Endothelial cell of umbilical vein (primary cell): ENCODE measurements around the gene B4GALNT3.

Source experiments
- CTCF ChIP-seq, 2 donors: IDR thresholded peaks; 1 replicate in 1 of 2; 2 replicates in 1 of 2; pipeline ENCODE4 v1.5.1; 2011; ENCODE audit warnings: low read length in 2 of 2, mild to moderate bottlenecking in 2 of 2, moderate library complexity in 2 of 2, control low read depth in 1 of 2, inconsistent platforms in 1 of 2, low read depth in 1 of 2; ENCODE audit not compliant: insufficient read depth in 1 of 2; ENCODE audit errors: extremely low read depth in 1 of 2
- EZH2 ChIP-seq: IDR thresholded peaks from 2 replicates; pipeline ENCODE4 v1.6.1; 2012; ENCODE audit warnings: borderline replicate concordance, low read depth, mild to moderate bottlenecking, moderate library complexity, low read length, inconsistent platforms; ENCODE audit not compliant: severe bottlenecking
- JUN ChIP-seq: IDR thresholded peaks from 2 replicates; pipeline ENCODE4 v1.6.1; 2011; ENCODE audit warnings: borderline replicate concordance, low read depth; ENCODE audit not compliant: insufficient read length, insufficient read depth
- MAX ChIP-seq: IDR thresholded peaks from 2 replicates; pipeline ENCODE4 v1.6.1; 2011; ENCODE audit not compliant: insufficient read depth, insufficient read length
- POLR2A ChIP-seq: IDR thresholded peaks from 2 replicates; pipeline ENCODE4 v1.6.1; 2012; ENCODE audit warnings: low read depth, mild to moderate bottlenecking, control low read depth, low read length
- POLR2AphosphoS5 ChIP-seq: IDR thresholded peaks from 2 replicates; pipeline ENCODE4 v1.6.1; 2012; ENCODE audit warnings: low read depth, mild to moderate bottlenecking, control low read depth, low read length, moderate library complexity; ENCODE audit not compliant: insufficient read depth

- TF ChIP-seq CTCF (IDR thresholded peaks at IDR 0.05; ENCODE audit: extremely low read depth in 1 of 2, insufficient read depth in 1 of 2, low read depth in 1 of 2, low read length in 2 of 2): no peak
- TF ChIP-seq EZH2: no peak
- no peak for TF ChIP-seq POLR2A
- no peak for TF ChIP-seq POLR2AphosphoS5
- TF ChIP-seq MAX: no peak
- no peak for TF ChIP-seq JUN
Observed at GRCh38 chr12:508145-508544, 48.4 kb downstream of the B4GALNT3 start.
